Measurements from ENCODE around the gene FATE1.

The FATE1 gene

GRCh38 chrX:151698485-151698884, 17.4 kb upstream of the FATE1 start:
- ChIA-PET POLR2A (ENCODE audit: low non-redundant PET) (no interaction called here), CTCF (no interaction called here)
- TF ChIP-seq, protein P1, sequence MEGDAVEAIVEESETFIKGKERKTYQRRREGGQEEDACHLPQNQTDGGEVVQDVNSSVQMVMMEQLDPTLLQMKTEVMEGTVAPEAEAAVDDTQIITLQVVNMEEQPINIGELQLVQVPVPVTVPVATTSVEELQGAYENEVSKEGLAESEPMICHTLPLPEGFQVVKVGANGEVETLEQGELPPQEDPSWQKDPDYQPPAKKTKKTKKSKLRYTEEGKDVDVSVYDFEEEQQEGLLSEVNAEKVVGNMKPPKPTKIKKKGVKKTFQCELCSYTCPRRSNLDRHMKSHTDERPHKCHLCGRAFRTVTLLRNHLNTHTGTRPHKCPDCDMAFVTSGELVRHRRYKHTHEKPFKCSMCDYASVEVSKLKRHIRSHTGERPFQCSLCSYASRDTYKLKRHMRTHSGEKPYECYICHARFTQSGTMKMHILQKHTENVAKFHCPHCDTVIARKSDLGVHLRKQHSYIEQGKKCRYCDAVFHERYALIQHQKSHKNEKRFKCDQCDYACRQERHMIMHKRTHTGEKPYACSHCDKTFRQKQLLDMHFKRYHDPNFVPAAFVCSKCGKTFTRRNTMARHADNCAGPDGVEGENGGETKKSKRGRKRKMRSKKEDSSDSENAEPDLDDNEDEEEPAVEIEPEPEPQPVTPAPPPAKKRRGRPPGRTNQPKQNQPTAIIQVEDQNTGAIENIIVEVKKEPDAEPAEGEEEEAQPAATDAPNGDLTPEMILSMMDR (conservative IDR thresholded peaks at IDR 0.05; ENCODE audit: low read depth) = no peak
- no peak overlapping the region for H3K27ac ChIP-seq
- DNase-seq (ENCODE audit: low spot score) = no peak

DNA sequence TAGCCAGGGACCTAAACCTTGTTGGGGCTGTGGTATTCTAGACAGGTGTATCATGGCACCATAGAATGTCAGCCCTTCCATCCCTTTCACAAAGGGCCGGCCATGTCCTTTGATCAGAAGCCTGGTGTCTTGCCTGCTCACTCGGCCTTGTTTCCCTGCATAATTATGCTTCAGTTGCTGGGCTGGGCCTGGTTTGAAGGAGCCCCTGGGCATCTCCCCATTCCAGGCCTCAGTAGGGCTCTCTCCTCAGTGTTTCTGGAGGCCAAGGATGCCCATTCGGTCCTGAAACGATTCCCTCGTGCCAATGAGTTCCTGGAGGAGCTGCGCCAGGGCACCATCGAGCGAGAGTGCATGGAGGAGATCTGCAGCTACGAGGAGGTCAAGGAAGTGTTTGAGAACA, 16.1 kb upstream of the FATE1 start:
- H3K27ac ChIP-seq = no peak overlapping the region
- ChIA-PET CTCF (no interaction called here), POLR2A (ENCODE audit: low non-redundant PET) (no interaction called here)
- TF ChIP-seq, protein P1 (conservative IDR thresholded peaks at IDR 0.05; ENCODE audit: low read depth) = no peak
- DNase-seq (ENCODE audit: low spot score) = no peak

GRCh38 chrX:151700581-151700980, 15.3 kb upstream of the FATE1 start:
- POLR2A ChIA-PET (ENCODE audit: low non-redundant PET) = no interaction called here
- TF ChIP-seq, protein P1 (conservative IDR thresholded peaks at IDR 0.05; ENCODE audit: low read depth) = no peak
- no peak overlapping the region for H3K27ac ChIP-seq
- CTCF ChIA-PET = no interaction called here
- DNase-seq (ENCODE audit: low spot score) = no peak

- no peak overlapping the region for H3K27ac ChIP-seq
- CTCF ChIA-PET = no interaction called here
- TF ChIP-seq, protein P1 (conservative IDR thresholded peaks at IDR 0.05; ENCODE audit: low read depth) = no peak
- no peak for DNase-seq (ENCODE audit: low spot score)
- POLR2A ChIA-PET (ENCODE audit: low non-redundant PET) = no interaction called here
These were observed 14.8 kb upstream of the FATE1 start for GRCh38 chrX:151701071-151701470.

GRCh38 chrX:151701531-151701930, 14.3 kb upstream of the FATE1 start:
- ChIA-PET CTCF (interaction anchor here (1.1 kb wide), 1 partner anchor 26 kb away, joined by 3 read pairs; no protein-coding TSS in a partner anchor), POLR2A (ENCODE audit: low non-redundant PET) (no interaction called here)

GRCh38 chrX:151702026-151702714, 13.7 kb upstream of the FATE1 start:
- DNase-seq (ENCODE audit: low spot score) = no peak
- no peak overlapping the region for H3K27ac ChIP-seq
- ChIA-PET POLR2A (ENCODE audit: low non-redundant PET) (no interaction called here), CTCF (interaction anchor here (1.1 kb wide), 1 partner anchor 25 kb away, joined by 3 read pairs; no protein-coding TSS in a partner anchor)
- TF ChIP-seq, protein P1 (conservative IDR thresholded peaks at IDR 0.05; ENCODE audit: low read depth) = no peak

More at GRCh38 chrX:151701531-151701930, 14.3 kb upstream of the FATE1 start:
- DNase-seq (ENCODE audit: low spot score) = no peak
- H3K27ac ChIP-seq = no peak overlapping the region
- TF ChIP-seq, protein P1 (conservative IDR thresholded peaks at IDR 0.05; ENCODE audit: low read depth) = no peak

All from RWPE1 (cell line).